AG04449 (cell line): ENCODE data around the gene SOCS6.

Experiments
- CTCF ChIA-PET: fragments of 350-600 bp; formaldehyde crosslinking; extraction: SDS; loops from one replicate; lab custom pipeline; 2021; ENCODE audit warnings: antibody characterized with exemption; lab: Yijun Ruan, JAX
- POLR2A ChIA-PET: fragments of 400-600, 350-600 bp; formaldehyde crosslinking; extraction: SDS; loops from one replicate; lab custom pipeline; 2020; ENCODE audit warnings: antibody characterized with exemption, inconsistent platforms; lab: Yijun Ruan, JAX
- DNase-seq: peaks from one replicate; pipeline ENCODE4 v3.0.0-alpha.2; 2010; ENCODE audit warnings: low read depth, low spot score
- H3K4me3 ChIP-seq: 2 replicates; pipeline ENCODE4 v1.5.1; 2011; ENCODE audit warnings: low read depth, mild to moderate bottlenecking, control low read depth, low read length
- TF ChIP-seq, protein P1 (sequence below): IDR thresholded peaks from one replicate; pipeline ENCODE4 v1.5.1; 2011; ENCODE audit warnings: mild to moderate bottlenecking, moderate library complexity, low read length, control low read depth, inconsistent platforms; ENCODE audit not compliant: insufficient read depth; ENCODE audit errors: missing control alignments

SOCS6 gene

GRCh38 chr18:70322928-70323327 lies 34.1 kb downstream of the SOCS6 start:
- TF ChIP-seq, protein P1, sequence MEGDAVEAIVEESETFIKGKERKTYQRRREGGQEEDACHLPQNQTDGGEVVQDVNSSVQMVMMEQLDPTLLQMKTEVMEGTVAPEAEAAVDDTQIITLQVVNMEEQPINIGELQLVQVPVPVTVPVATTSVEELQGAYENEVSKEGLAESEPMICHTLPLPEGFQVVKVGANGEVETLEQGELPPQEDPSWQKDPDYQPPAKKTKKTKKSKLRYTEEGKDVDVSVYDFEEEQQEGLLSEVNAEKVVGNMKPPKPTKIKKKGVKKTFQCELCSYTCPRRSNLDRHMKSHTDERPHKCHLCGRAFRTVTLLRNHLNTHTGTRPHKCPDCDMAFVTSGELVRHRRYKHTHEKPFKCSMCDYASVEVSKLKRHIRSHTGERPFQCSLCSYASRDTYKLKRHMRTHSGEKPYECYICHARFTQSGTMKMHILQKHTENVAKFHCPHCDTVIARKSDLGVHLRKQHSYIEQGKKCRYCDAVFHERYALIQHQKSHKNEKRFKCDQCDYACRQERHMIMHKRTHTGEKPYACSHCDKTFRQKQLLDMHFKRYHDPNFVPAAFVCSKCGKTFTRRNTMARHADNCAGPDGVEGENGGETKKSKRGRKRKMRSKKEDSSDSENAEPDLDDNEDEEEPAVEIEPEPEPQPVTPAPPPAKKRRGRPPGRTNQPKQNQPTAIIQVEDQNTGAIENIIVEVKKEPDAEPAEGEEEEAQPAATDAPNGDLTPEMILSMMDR: no peak
- H3K4me3 ChIP-seq: no peak overlapping the region
- POLR2A ChIA-PET: no interaction called here
- DNase-seq: no peak
- CTCF ChIA-PET: interaction anchor here (1.7 kb wide), 1 partner anchor 128 kb away, joined by 4 read pairs; no protein-coding TSS in a partner anchor

- H3K4me3 ChIP-seq: no peak overlapping the region
- POLR2A ChIA-PET: no interaction called here
- DNase-seq: no peak
- TF ChIP-seq, protein P1: no peak
- CTCF ChIA-PET: interaction anchor here (1.3 to 2.7 kb wide), 3 partner anchors 109 to 153 kb away, joined by 3 to 9 read pairs (median 3); no protein-coding TSS in a partner anchor
These were observed 36.1 kb downstream of the SOCS6 start for GRCh38 chr18:70324897-70325296.

DNA sequence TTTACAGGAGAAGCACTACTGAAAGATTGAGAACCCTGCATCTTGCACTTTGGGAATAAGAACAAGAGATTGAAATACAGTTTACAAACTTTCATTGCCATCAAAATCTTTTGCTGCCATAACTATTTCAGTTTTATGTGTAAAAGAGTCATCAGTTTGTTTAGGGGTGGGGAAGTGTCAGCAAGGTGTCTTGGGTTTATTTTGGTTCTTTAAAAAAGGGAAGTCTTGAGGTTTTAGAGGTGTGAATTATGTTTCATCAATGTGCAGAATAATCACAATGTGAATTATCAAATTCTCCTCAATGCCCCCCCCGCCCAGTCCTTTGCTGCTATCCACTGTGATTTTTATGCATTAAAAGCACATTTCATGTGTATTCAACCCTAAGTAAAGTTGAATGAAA lies 37.4 kb downstream of the SOCS6 start:
- TF ChIP-seq, protein P1: no peak
- no peak for DNase-seq
- ChIA-PET POLR2A (no interaction called here), CTCF (interaction anchor here (1.0 to 2.7 kb wide), 2 partner anchors 11 to 108 kb away, joined by 3 to 9 read pairs; no protein-coding TSS in a partner anchor)
- H3K4me3 ChIP-seq: no peak overlapping the region

- no peak overlapping the region for H3K4me3 ChIP-seq
- DNase-seq: no peak
- CTCF ChIA-PET: no interaction called here
- TF ChIP-seq, protein P1: no peak
- POLR2A ChIA-PET: no interaction called here
These were observed 39.3 kb downstream of the SOCS6 start for GRCh38 chr18:70328169-70328568.

DNA sequence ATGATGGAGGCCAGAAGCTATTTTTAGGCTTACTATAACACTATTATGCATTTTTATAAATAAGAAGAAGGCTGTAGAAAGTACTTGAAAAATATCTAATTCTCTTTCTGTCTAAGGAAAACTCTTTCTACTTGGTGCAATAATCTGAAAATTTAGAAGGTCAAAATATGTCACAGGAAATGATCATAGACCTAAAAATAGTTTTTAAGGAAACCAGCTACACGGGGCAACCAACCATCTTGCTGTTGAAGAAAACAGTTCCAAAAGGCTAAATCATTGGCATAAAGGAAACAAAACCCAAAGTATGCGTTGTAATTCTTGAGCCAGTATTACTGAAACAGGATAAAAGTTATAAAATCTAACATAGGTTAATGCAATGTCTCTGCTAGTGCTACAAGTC lies 40.2 kb downstream of the SOCS6 start:
- POLR2A ChIA-PET: no interaction called here
- no peak overlapping the region for H3K4me3 ChIP-seq
- DNase-seq: no peak
- CTCF ChIA-PET: interaction anchor here (1.2 kb wide), 1 partner anchor 105 kb away, joined by 4 read pairs; no protein-coding TSS in a partner anchor
- TF ChIP-seq, protein P1: no peak

DNA sequence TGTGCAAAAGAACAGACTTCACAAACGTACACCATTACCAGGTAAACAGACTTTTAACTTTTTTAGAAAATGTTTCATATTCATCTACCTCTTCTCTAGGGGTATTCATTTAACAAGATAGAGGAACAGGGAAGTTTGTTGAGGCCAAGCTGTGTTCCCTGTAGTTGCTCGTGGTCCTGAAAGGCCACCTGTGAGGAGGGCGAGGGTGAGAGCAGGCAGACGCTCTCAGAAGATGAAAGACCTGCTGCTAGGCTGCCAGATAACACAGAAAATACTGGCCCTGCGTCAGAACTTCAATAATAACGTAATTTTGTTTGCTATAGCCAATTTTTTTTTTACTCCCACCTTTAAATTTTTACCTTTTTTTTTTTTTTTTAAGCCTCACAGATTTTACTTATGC lies 42.0 kb downstream of the SOCS6 start:
- no peak for DNase-seq
- TF ChIP-seq, protein P1: no peak
- ChIA-PET CTCF (no interaction called here), POLR2A (no interaction called here)
- no peak overlapping the region for H3K4me3 ChIP-seq
